Neuronal stem cell (in vitro differentiated cells): Measurements from ENCODE around the gene ART3.

Experiments used
- DNase-seq: peaks from one replicate; pipeline ENCODE4 v3.0.0-alpha.2; 2013; ENCODE audit warnings: low spot score
- H2AFZ ChIP-seq: one replicate; pipeline ENCODE4 v1.6.1; 2013; ENCODE audit warnings: mild to moderate bottlenecking, low read length, inconsistent platforms
- H2AK5ac ChIP-seq: 2 replicates; pipeline ENCODE4 v1.6.1; 2013; ENCODE audit warnings: low read depth, mild to moderate bottlenecking, inconsistent platforms, low read length, moderate library complexity, mixed read lengths
- H2BK120ac ChIP-seq: 2 replicates; pipeline ENCODE4 v1.6.1; 2013; ENCODE audit warnings: low read depth, mild to moderate bottlenecking, inconsistent platforms, low read length, moderate library complexity, mixed read lengths
- H2BK12ac ChIP-seq: one replicate; pipeline ENCODE4 v1.6.1; 2013; ENCODE audit warnings: low read length, inconsistent platforms
- H2BK15ac ChIP-seq: 2 replicates; pipeline ENCODE4 v1.6.1; 2013; ENCODE audit warnings: mild to moderate bottlenecking, low read length, inconsistent platforms, mixed read lengths
- H2BK5ac ChIP-seq: one replicate; pipeline ENCODE4 v1.6.1; 2013; ENCODE audit warnings: inconsistent platforms, mild to moderate bottlenecking, low read length, moderate library complexity
- H3K14ac ChIP-seq: one replicate; pipeline ENCODE4 v1.6.1; 2013; ENCODE audit warnings: low read length, inconsistent platforms
- H3K18ac ChIP-seq: 2 replicates; pipeline ENCODE4 v1.6.1; 2013; ENCODE audit warnings: low read length, inconsistent platforms
- H3K23ac ChIP-seq: 2 replicates; pipeline ENCODE4 v1.6.1; 2013; ENCODE audit warnings: low read depth, mild to moderate bottlenecking, mixed read lengths, low read length, inconsistent platforms; ENCODE audit not compliant: poor library complexity
- H3K27ac ChIP-seq: replicated peaks from 3 replicates; pipeline ENCODE4 v1.5.1; 2013; ENCODE audit warnings: low read length, inconsistent platforms
- H3K27me3 ChIP-seq, 3 experiments: 2 replicates each; pipeline ENCODE4 v1.6.1; 2013; ENCODE audit warnings: low read length in 3 of 3, mild to moderate bottlenecking in 2 of 3, inconsistent platforms in 1 of 3, low read depth in 1 of 3, mixed read lengths in 1 of 3, moderate library complexity in 1 of 3; ENCODE audit not compliant: control insufficient read depth in 3 of 3, insufficient read depth in 3 of 3
- H3K36me3 ChIP-seq, 2 donors: replicated peaks in 1 of 2; 2 replicates each; pipeline ENCODE4 v1.6.1; 2013; ENCODE audit warnings: low read length in 2 of 2; ENCODE audit not compliant: control insufficient read depth in 2 of 2, insufficient read depth in 2 of 2
- H3K4ac ChIP-seq: 2 replicates; pipeline ENCODE4 v1.6.1; 2013; ENCODE audit warnings: inconsistent platforms, mild to moderate bottlenecking, low read length, moderate library complexity
- H3K4me1 ChIP-seq, 2 donors: 1 replicate in 1 of 2; 2 replicates in 1 of 2; pipeline ENCODE4 v1.6.1; 2013; ENCODE audit warnings: low read length in 2 of 2, low read depth in 1 of 2; ENCODE audit not compliant: control insufficient read depth in 2 of 2, insufficient read depth in 1 of 2
- H3K4me2 ChIP-seq: one replicate; pipeline ENCODE4 v1.6.1; 2013; ENCODE audit warnings: mild to moderate bottlenecking, low read length, inconsistent platforms; ENCODE audit not compliant: insufficient read depth, poor library complexity, severe bottlenecking
- H3K4me3 ChIP-seq, 2 donors: 2 replicates each; pipeline ENCODE4 v1.5.1; 2013; ENCODE audit warnings: low read length in 2 of 2, mild to moderate bottlenecking in 2 of 2, inconsistent platforms in 1 of 2, moderate library complexity in 1 of 2
- H3K79me1 ChIP-seq: one replicate; pipeline ENCODE4 v1.6.1; 2013; ENCODE audit warnings: low read depth, mild to moderate bottlenecking, inconsistent platforms, low read length, moderate library complexity
- H3K9ac ChIP-seq: one replicate; pipeline ENCODE4 v1.6.1; 2013; ENCODE audit warnings: mild to moderate bottlenecking, low read depth, low read length, inconsistent platforms; ENCODE audit not compliant: poor library complexity
- H3K9me3 ChIP-seq, 2 donors: replicated peaks in 1 of 2; 2 replicates each; pipeline versions ENCODE3 to v1.6.1; 2013; ENCODE audit warnings: low read length in 2 of 2, mild to moderate bottlenecking in 2 of 2, inconsistent platforms in 1 of 2, low read depth in 1 of 2, mixed read lengths in 1 of 2, moderate library complexity in 1 of 2; ENCODE audit not compliant: control insufficient read depth in 2 of 2, insufficient read depth in 1 of 2
- H4K8ac ChIP-seq: one replicate; pipeline ENCODE4 v1.6.1; 2013; ENCODE audit warnings: low read depth, mild to moderate bottlenecking, inconsistent platforms, low read length, moderate library complexity
- H4K91ac ChIP-seq: one replicate; pipeline ENCODE4 v1.6.1; 2013; ENCODE audit warnings: low read length, low read depth, mild to moderate bottlenecking, inconsistent platforms; ENCODE audit not compliant: poor library complexity
- WGBS, 2 donors: extraction: QIAGEN DNeasy Blood & Tissue Kit; methylation state at CpG; one replicate each; pipeline ENCODE4 v1.1.7; 2013; ENCODE audit warnings: missing lambda C conversion rate in 2 of 2, mixed read lengths in 1 of 2; ENCODE audit not compliant: insufficient read length in 2 of 2, insufficient replicate concordance in 1 of 2; ENCODE audit errors: extremely low coverage in 2 of 2; 5-methylcytosine and 5-hydroxymethylcytosine counted together

The ART3 gene

DNA sequence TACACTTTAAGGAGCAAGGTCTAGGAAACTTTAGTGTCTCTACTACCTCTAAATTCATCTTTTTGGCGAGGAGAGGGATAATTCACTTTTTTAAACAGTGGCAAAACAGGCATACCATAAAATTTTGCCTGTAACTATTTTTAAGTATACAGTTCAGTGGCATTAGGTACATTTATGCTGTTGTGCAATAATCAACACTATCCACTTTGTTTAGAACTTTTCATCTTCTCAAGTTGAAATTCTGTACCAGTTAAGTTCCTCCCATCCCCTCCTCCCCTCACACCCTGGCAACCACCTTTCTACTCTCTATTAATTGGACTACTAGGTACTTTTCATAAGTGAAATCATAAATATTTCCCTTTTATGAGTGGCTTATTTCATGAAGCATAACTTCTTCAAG, 42.3 kb downstream of the ART3 start:
- H2BK5ac ChIP-seq = no peak overlapping the region
- no peak overlapping the region for H3K18ac ChIP-seq
- H4K8ac ChIP-seq = no peak overlapping the region
- H2BK12ac ChIP-seq = no peak overlapping the region
- no peak overlapping the region for H2BK120ac ChIP-seq
- WGBS, 2 donors = no CpG with 5 or more reads among the region's 1 CpG
- no peak overlapping the region for H3K4me2 ChIP-seq
- no peaks in the 10 kb centered on the region for H3K9me3 ChIP-seq
- no peak overlapping the region for H3K4ac ChIP-seq
- no peak overlapping the region for H3K9ac ChIP-seq
- no peaks in the 10 kb centered on the region for H3K27me3 ChIP-seq
- H2AFZ ChIP-seq = no peak overlapping the region
- no peaks in the 10 kb centered on the region for H3K79me1 ChIP-seq
- no peak for DNase-seq
- H3K14ac ChIP-seq = no peak overlapping the region
- peaks cover 17 to 97% of the 10 kb centered on the region in 2 donors for H3K36me3 ChIP-seq
- H3K4me1 ChIP-seq = no peaks in the 10 kb centered on the region
- no peak overlapping the region for H2BK15ac ChIP-seq
- H3K4me3 ChIP-seq = no peak overlapping the region
- H4K91ac ChIP-seq = no peak overlapping the region
- H2AK5ac ChIP-seq = no peak overlapping the region
- no peak overlapping the region for H3K23ac ChIP-seq
- no peak overlapping the region for H3K27ac ChIP-seq

DNA sequence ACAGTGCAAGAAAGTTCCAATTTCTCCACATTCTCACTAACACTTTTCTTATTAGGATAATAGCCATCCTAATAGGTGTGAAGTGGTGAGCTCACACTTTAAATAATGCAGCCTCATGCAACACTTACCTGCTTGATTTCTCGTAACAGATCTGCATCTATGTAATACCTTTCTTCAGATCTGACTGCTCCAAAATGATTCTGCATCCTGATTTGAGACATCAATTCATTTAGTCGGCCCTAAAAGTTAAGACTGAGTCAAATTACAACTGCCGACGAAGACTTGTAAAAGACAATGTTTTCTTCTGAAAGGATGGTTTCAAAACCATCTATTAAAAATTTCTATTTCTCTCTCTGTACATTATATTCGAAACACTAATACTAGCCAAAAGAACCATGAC, 43.0 kb downstream of the ART3 start:
- Histone ChIP-seq H2BK5ac (no peak overlapping the region), H3K4me2 (no peak overlapping the region), H2AK5ac (no peak overlapping the region), H3K27ac (no peak overlapping the region), H3K4me3 (no peak overlapping the region), H4K8ac (no peak overlapping the region), H3K79me1 (no peaks in the 10 kb centered on the region), H2BK15ac (no peak overlapping the region), H3K9me3 (peaks cover 0 to 3% of the 10 kb centered on the region in 2 donors), H3K9ac (no peak overlapping the region), H3K23ac (no peak overlapping the region), H3K14ac (no peak overlapping the region), H4K91ac (no peak overlapping the region), H3K27me3 (no peaks in the 10 kb centered on the region), H3K4ac (no peak overlapping the region), H2AFZ (no peak overlapping the region), H3K4me1 (no peaks in the 10 kb centered on the region), H3K18ac (no peak overlapping the region), H3K36me3 (peaks cover 18 to 98% of the 10 kb centered on the region in 2 donors), H2BK120ac (no peak overlapping the region), H2BK12ac (no peak overlapping the region)
- DNase-seq = no peak
- no CpG with 5 or more reads among the region's 5 CpGs for WGBS, 2 donors

DNA sequence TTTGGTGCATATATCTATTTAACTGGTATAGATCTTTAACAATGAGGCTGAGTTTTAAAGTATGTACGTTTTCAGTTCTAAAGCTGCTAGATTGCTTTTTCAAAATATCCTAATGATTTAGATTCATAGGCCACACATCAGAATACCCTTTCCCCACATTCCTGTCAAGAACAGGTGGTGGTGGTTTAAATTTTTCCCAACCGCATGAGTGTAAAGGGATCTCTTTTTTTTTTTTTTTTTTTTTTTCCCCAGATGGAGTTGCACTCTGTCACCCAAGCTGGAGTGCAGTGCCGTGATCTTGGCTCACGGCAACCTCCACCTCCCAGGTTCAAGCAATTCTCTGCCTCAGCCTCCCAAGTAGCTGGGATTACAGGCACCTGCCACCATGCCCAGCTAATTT, 45.7 kb downstream of the ART3 start:
- H3K4ac ChIP-seq = no peak overlapping the region
- H3K36me3 ChIP-seq = peaks cover 12 to 98% of the 10 kb centered on the region in 2 donors
- H2AFZ ChIP-seq = no peak overlapping the region
- H2BK120ac ChIP-seq = no peak overlapping the region
- H4K91ac ChIP-seq = no peak overlapping the region
- H3K14ac ChIP-seq = no peak overlapping the region
- no peak overlapping the region for H2BK12ac ChIP-seq
- H3K4me2 ChIP-seq = no peak overlapping the region
- WGBS, 2 donors = no CpG with 5 or more reads among the region's 4 CpGs
- no peaks in the 10 kb centered on the region for H3K4me1 ChIP-seq
- H2BK15ac ChIP-seq = no peak overlapping the region
- no peak overlapping the region for H4K8ac ChIP-seq
- no peak overlapping the region for H3K9ac ChIP-seq
- no peak overlapping the region for H3K18ac ChIP-seq
- no peak overlapping the region for H2AK5ac ChIP-seq
- no peaks in the 10 kb centered on the region for H3K27me3 ChIP-seq
- no peak overlapping the region for H3K4me3 ChIP-seq
- peaks cover 0 to 3% of the 10 kb centered on the region in 2 donors for H3K9me3 ChIP-seq
- no peak overlapping the region for H3K23ac ChIP-seq
- no peak overlapping the region for H2BK5ac ChIP-seq
- H3K79me1 ChIP-seq = no peaks in the 10 kb centered on the region
- no peak overlapping the region for H3K27ac ChIP-seq
- no peak for DNase-seq

DNA sequence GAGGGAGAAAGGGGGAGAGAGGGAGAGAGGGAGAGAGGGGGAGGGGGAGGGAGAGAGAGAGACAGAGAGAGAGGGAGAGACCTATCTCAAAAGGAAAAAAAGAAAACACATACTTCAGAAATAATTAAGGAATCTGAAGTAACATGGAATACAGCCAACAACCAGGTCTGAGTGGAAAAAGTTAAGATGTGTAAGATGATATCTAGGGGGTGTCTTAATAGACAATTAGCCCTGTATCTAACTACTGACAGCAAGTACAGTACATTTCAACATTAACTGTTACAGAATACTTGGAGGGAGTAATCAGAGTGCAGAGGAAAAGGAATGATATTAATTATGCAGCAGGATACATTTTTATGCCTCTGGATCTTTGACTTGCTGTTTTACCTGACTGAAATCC, 51.3 kb downstream of the ART3 start:
- Histone ChIP-seq H3K4me1 (no peaks in the 10 kb centered on the region), H2BK12ac (no peak overlapping the region), H2BK15ac (no peak overlapping the region), H3K9ac (no peak overlapping the region), H4K91ac (no peak overlapping the region), H3K23ac (no peak overlapping the region), H3K4me3 (no peak overlapping the region), H3K4ac (no peak overlapping the region), H2BK5ac (no peak overlapping the region), H3K36me3 (peaks cover 8 to 92% of the 10 kb centered on the region in 2 donors), H2BK120ac (no peak overlapping the region), H3K27me3 (no peaks in the 10 kb centered on the region), H4K8ac (no peak overlapping the region), H3K18ac (no peak overlapping the region), H3K4me2 (no peak overlapping the region), H3K9me3 (peaks cover 0 to 3% of the 10 kb centered on the region in 2 donors), H3K79me1 (no peaks in the 10 kb centered on the region), H2AFZ (no peak overlapping the region), H3K27ac (no peak overlapping the region), H2AK5ac (no peak overlapping the region), H3K14ac (no peak overlapping the region)
- DNase-seq = no peak
